ENCODE measurements around the gene RMDN3.

Gene RMDN3

GRCh38 chr15:40750885-40751284, 4.2 kb downstream of the RMDN3 start:
- no peak for DNase-seq (ENCODE audit: extremely low read depth in 1 of 2, low read depth in 1 of 2)

GRCh38 chr15:40749151-40749630, 5.9 kb downstream of the RMDN3 start:
- no peak for DNase-seq (ENCODE audit: extremely low read depth in 1 of 2, low read depth in 1 of 2)

- no peak for DNase-seq (ENCODE audit: extremely low read depth in 1 of 2, low read depth in 1 of 2)
Observed at GRCh38 chr15:40747685-40748631, 7.1 kb downstream of the RMDN3 start.

- DNase-seq (ENCODE audit: extremely low read depth in 1 of 2, low read depth in 1 of 2): no peak
Observed at GRCh38 chr15:40746916-40747418, 8.1 kb downstream of the RMDN3 start.

- no peak for DNase-seq (ENCODE audit: extremely low read depth in 1 of 2, low read depth in 1 of 2)
Observed at GRCh38 chr15:40744815-40745152, 10.3 kb downstream of the RMDN3 start.

- DNase-seq (ENCODE audit: extremely low read depth in 1 of 2, low read depth in 1 of 2): peak in 1 of 2 donors; percentile 41
Observed at GRCh38 chr15:40743921-40744814, 10.9 kb downstream of the RMDN3 start.

- DNase-seq (ENCODE audit: extremely low read depth in 1 of 2, low read depth in 1 of 2): no peak
Observed at GRCh38 chr15:40743485-40743901, 11.6 kb downstream of the RMDN3 start.

- DNase-seq (ENCODE audit: extremely low read depth in 1 of 2, low read depth in 1 of 2): no peak
Observed at GRCh38 chr15:40739854-40740253, 15.2 kb downstream of the RMDN3 start.

- no peak for DNase-seq (ENCODE audit: extremely low read depth in 1 of 2, low read depth in 1 of 2)
Observed at GRCh38 chr15:40739047-40739446, 16.0 kb downstream of the RMDN3 start.

GRCh38 chr15:40737048-40737447, 18.0 kb downstream of the RMDN3 start:
- no peak for DNase-seq (ENCODE audit: extremely low read depth in 1 of 2, low read depth in 1 of 2)

- no peak for DNase-seq (ENCODE audit: extremely low read depth in 1 of 2, low read depth in 1 of 2)
Observed at GRCh38 chr15:40736575-40736974, 18.5 kb downstream of the RMDN3 start.

GRCh38 chr15:40731034-40731433, 24.0 kb downstream of the RMDN3 start:
- DNase-seq (ENCODE audit: extremely low read depth in 1 of 2, low read depth in 1 of 2): no peak

- no peak for DNase-seq (ENCODE audit: extremely low read depth in 1 of 2, low read depth in 1 of 2)
Observed at GRCh38 chr15:40723919-40724318, 31.1 kb downstream of the RMDN3 start.

GRCh38 chr15:40722934-40723333, 32.1 kb downstream of the RMDN3 start:
- DNase-seq (ENCODE audit: extremely low read depth in 1 of 2, low read depth in 1 of 2): no peak

- no peak for DNase-seq (ENCODE audit: extremely low read depth in 1 of 2, low read depth in 1 of 2)
Observed at GRCh38 chr15:40722354-40722753, 32.7 kb downstream of the RMDN3 start.

GRCh38 chr15:40721701-40722100, 33.4 kb downstream of the RMDN3 start:
- no peak for DNase-seq (ENCODE audit: extremely low read depth in 1 of 2, low read depth in 1 of 2)

- no peak for DNase-seq (ENCODE audit: extremely low read depth in 1 of 2, low read depth in 1 of 2)
Observed at GRCh38 chr15:40716165-40716564, 38.9 kb downstream of the RMDN3 start.

GRCh38 chr15:40714144-40714543, 40.9 kb downstream of the RMDN3 start:
- no peak for DNase-seq (ENCODE audit: extremely low read depth in 1 of 2, low read depth in 1 of 2)

- no peak for DNase-seq (ENCODE audit: extremely low read depth in 1 of 2, low read depth in 1 of 2)
Observed at GRCh38 chr15:40706121-40706520, 48.9 kb downstream of the RMDN3 start.

GRCh38 chr15:40702077-40702476, 53.0 kb downstream of the RMDN3 start:
- no peak for DNase-seq (ENCODE audit: extremely low read depth in 1 of 2, low read depth in 1 of 2)

- DNase-seq (ENCODE audit: extremely low read depth in 1 of 2, low read depth in 1 of 2): no peak
Observed at GRCh38 chr15:40697916-40698315, 57.1 kb downstream of the RMDN3 start.
